HEK293T (cell line): ENCODE results near the gene NDRG4.

ENCODE experiments used
- ARNT ChIP-seq: fragments of 450-650 bp; IDR thresholded peaks from 2 replicates; pipeline ENCODE4 v1.6.1; 2017; ENCODE audit warnings: mild to moderate bottlenecking
- BHLHE40 ChIP-seq: fragments of 450-650 bp; IDR thresholded peaks from 2 replicates; pipeline ENCODE4 v1.6.1; 2016; ENCODE audit warnings: mild to moderate bottlenecking, moderate library complexity, borderline replicate concordance
- ELF4 ChIP-seq: fragments of 450-650 bp; IDR thresholded peaks from 2 replicates; pipeline ENCODE4 v1.6.1; 2017; ENCODE audit warnings: antibody characterized with exemption
- FOXA1 ChIP-seq: fragments of 450-650 bp; IDR thresholded peaks from 2 replicates; pipeline ENCODE4 v1.6.1; 2016; ENCODE audit warnings: mild to moderate bottlenecking
- FOXK2 ChIP-seq: fragments of 450-650 bp; IDR thresholded peaks from 2 replicates; pipeline ENCODE4 v1.6.1; 2016; ENCODE audit warnings: mild to moderate bottlenecking
- FOXM1 ChIP-seq: fragments of 450-650 bp; IDR thresholded peaks from 2 replicates; pipeline ENCODE4 v1.6.1; 2017; ENCODE audit warnings: mild to moderate bottlenecking, borderline replicate concordance
- HDGF ChIP-seq: fragments of 450-650 bp; IDR thresholded peaks from 2 replicates; pipeline ENCODE4 v1.6.1; 2017; ENCODE audit warnings: antibody characterized with exemption, borderline replicate concordance
- LEF1 ChIP-seq: fragments of 450-650 bp; IDR thresholded peaks from 2 replicates; pipeline ENCODE4 v1.6.1; 2017; ENCODE audit warnings: mild to moderate bottlenecking, borderline replicate concordance
- SUZ12 ChIP-seq: fragments of 450-650 bp; IDR thresholded peaks from 2 replicates; pipeline ENCODE4 v1.6.1; 2016; ENCODE audit warnings: mild to moderate bottlenecking

GRCh38 chr16:58471209-58471975 lies 28.6 kb upstream of the NDRG4 start:
- TF ChIP-seq FOXK2 (no peak), FOXM1 (no peak), SUZ12 (no peak), LEF1 (no peak), ARNT (no peak), BHLHE40 (no peak), FOXA1 (no peak), ELF4 (no peak), HDGF (no peak)
